ENCODE measurements around the gene LRP5. TPM values are rescaled to one million over a fixed set of nuclear protein-coding genes. Genes with fewer than 3 reads are reported as not detected.
"Not testable (repeated sequence)": the region's sequence is repeated elsewhere in the genome, so short reads cannot be mapped to it uniquely, and the experiment has no call there.

LRP5 gene
- total RNA-seq, 4 donors from 2014 or later: 27.3 to 60.1 (median 35.0) TPM

GRCh38 chr11:68341557-68342458, 29.4 kb downstream of the LRP5 start:
- Histone ChIP-seq H3K27me3 (no peaks in the 10 kb centered on the region), H3K36me3 (no peaks in the 10 kb centered on the region), H3K4me1 (peaks cover 83% of the 10 kb centered on the region), H3K27ac (peak overlapping the region; percentile 87), H3K9me3 (no peaks in the 10 kb centered on the region), H3K4me3 (no peak overlapping the region)
- no peak for DNase-seq (ENCODE audit: low spot score in 2 of 2)
- WGBS: 63% methylated on average over 19 of the region's 21 CpGs
- no peak for TF ChIP-seq POLR2A (IDR thresholded peaks at IDR 0.05)
- TF ChIP-seq EP300 (IDR thresholded peaks at IDR 0.05): no peak
- no peak for TF ChIP-seq CTCF (IDR thresholded peaks at IDR 0.05)
- no peak for TF ChIP-seq POLR2AphosphoS5 (IDR thresholded peaks at IDR 0.05)

GRCh38 chr11:68342459-68343158, 30.2 kb downstream of the LRP5 start:
- WGBS: 39% methylated on average over 12 of the region's 13 CpGs
- H3K4me1 ChIP-seq: peaks cover 82% of the 10 kb centered on the region
- H3K9me3 ChIP-seq: no peaks in the 10 kb centered on the region

GRCh38 chr11:68343761-68344256, 31.4 kb downstream of the LRP5 start:
- Histone ChIP-seq H3K36me3 (no peaks in the 10 kb centered on the region), H3K27me3 (no peaks in the 10 kb centered on the region), H3K4me1 (peaks cover 74% of the 10 kb centered on the region), H3K27ac (peak overlapping the region; percentile 87), H3K4me3 (no peak overlapping the region), H3K9me3 (no peaks in the 10 kb centered on the region)
- TF ChIP-seq POLR2AphosphoS5 (IDR thresholded peaks at IDR 0.05): no peak
- no peak for TF ChIP-seq POLR2A (IDR thresholded peaks at IDR 0.05)
- TF ChIP-seq EP300 (IDR thresholded peaks at IDR 0.05): no peak
- TF ChIP-seq CTCF (IDR thresholded peaks at IDR 0.05): no peak
- WGBS: 66% methylated on average over 7 of the region's 14 CpGs
- DNase-seq (ENCODE audit: low spot score in 2 of 2): no peak

More at GRCh38 chr11:68342459-68343158, 30.2 kb downstream of the LRP5 start:
- Histone ChIP-seq H3K27me3 (no peaks in the 10 kb centered on the region), H3K4me3 (no peak overlapping the region), H3K36me3 (no peaks in the 10 kb centered on the region), H3K27ac (peak overlapping the region; percentile 87)
- TF ChIP-seq POLR2A (IDR thresholded peaks at IDR 0.05): no peak
- TF ChIP-seq EP300 (IDR thresholded peaks at IDR 0.05): no peak
- TF ChIP-seq POLR2AphosphoS5 (IDR thresholded peaks at IDR 0.05): no peak
- no peak for TF ChIP-seq CTCF (IDR thresholded peaks at IDR 0.05)
- DNase-seq (ENCODE audit: low spot score in 2 of 2): no peak

- H3K4me1 ChIP-seq: peaks cover 72% of the 10 kb centered on the region
- H3K27ac ChIP-seq: not testable (repeated sequence)
- 81% methylated on average over 7 of the region's 7 CpGs for WGBS
These were observed 32.4 kb downstream of the LRP5 start for GRCh38 chr11:68344821-68345220.

GRCh38 chr11:68345776-68346461, 33.5 kb downstream of the LRP5 start:
- Histone ChIP-seq H3K4me1 (peaks cover 63% of the 10 kb centered on the region), H3K27me3 (no peaks in the 10 kb centered on the region), H3K9me3 (no peaks in the 10 kb centered on the region), H3K4me3 (peak overlapping the region; percentile 10), H3K27ac (no peak overlapping the region), H3K36me3 (no peaks in the 10 kb centered on the region)
- no peak for DNase-seq (ENCODE audit: low spot score in 2 of 2)
- TF ChIP-seq POLR2AphosphoS5 (IDR thresholded peaks at IDR 0.05): peak in 2 of 3 donors; percentile 10 to 27
- no peak for TF ChIP-seq EP300 (IDR thresholded peaks at IDR 0.05)
- WGBS: 31% methylated on average over 11 of the region's 11 CpGs

More at GRCh38 chr11:68344821-68345220, 32.4 kb downstream of the LRP5 start:
- not testable (repeated sequence) for DNase-seq (ENCODE audit: low spot score in 2 of 2); H3K27me3 ChIP-seq; H3K4me3 ChIP-seq; H3K36me3 ChIP-seq; H3K9me3 ChIP-seq

All from suprapubic skin (tissue), 4 donors.